HG03139 (cell line): Measurements from ENCODE around the gene CANX.

Source experiments
- ATAC-seq: cut with Tn5 transposase; IDR thresholded peaks from one replicate; pipeline ENCODE4 v1.9.1; 2021; ENCODE audit not compliant: unreplicated experiment

CANX gene

GRCh38 chr5:179773686-179774040 is 74.9 kb downstream of the CANX start:
- ATAC-seq: no peak

GRCh38 chr5:179774442-179774841 is 75.7 kb downstream of the CANX start:
- ATAC-seq: no peak

- ATAC-seq: no peak
Measured at GRCh38 chr5:179776411-179776938, 77.7 kb downstream of the CANX start.

DNA sequence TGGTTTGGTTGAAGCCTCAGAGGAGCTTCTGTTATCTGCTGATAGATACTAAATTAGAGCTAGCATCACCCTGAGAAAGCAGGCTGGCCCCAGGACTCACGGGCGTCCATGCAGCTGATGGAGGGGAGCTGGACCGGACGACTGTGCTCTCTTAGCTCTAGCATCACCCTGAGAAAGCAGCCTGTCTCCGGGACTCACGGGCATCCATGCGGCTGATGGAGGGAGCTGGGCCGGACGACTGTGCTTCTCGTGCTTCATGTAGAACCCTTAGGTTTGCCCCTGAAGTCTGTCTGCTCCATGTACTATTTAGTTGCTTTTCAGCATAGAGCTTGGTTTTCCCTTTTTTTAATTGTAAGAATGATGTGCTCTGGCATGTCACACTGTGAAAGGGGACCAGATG is 78.7 kb downstream of the CANX start:
- ATAC-seq: no peak

- no peak for ATAC-seq
Measured at GRCh38 chr5:179777909-179778308, 79.1 kb downstream of the CANX start.

DNA sequence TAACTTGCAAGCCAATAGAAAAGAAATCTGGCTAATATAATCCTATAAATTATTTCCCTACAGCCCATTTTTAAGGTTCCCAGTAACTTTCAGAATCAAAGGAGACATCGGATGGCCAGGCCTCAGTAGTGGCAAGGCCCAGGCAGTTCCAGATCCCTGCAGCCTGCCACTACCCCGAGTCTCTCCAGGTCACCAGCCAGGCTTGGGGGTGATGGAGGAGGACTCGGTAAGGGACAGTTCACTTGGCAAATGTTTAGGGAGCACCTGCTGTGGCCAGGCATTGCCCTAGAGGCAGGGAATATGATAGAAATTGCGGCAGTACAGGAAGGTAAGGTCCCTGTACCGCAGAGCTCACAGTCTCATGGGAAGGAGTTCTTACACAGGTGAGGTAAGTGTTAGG is 79.8 kb downstream of the CANX start:
- ATAC-seq: no peak

GRCh38 chr5:179779826-179780225 is 81.1 kb downstream of the CANX start:
- no peak for ATAC-seq

DNA sequence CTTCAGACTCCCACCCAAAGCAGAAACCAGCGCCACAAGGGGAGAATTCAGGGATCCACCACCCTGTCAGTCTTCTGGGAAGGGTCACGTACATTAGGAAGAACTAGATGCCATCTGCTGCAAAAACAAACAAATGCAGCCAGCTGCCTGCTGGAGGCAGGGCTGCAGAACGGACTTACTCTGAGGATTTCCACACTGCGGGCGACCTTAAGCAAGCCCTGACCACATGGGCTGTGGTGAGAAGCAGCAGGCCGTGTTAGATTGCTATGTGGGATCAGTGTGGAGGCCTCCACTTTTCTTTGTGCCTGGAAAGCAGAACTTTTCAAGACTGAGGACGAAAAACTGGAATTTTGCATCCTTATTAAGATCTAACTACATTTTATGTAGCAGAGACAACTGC is 81.6 kb downstream of the CANX start:
- ATAC-seq: no peak
